ENCODE measurements around the gene VIT.

Gene VIT

DNA sequence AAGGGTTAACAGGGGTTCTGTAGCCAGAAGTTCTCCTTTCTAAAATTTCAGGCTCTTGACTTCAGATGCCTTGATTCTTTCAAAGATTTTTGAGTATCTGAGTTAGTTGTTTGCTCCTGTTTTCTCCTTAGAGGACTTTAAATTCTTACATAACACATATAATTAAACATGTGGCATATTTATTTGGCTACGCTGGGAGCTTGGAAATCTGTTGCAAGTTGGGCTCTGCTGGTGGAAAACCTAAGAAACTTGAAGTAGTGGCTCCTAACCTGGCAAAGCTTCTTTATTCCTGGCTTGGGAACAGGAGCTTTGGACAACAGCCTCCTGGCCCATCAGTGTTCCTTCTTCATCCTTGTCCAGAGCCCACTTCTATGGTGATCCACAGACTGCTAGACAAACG lies 72.6 kb downstream of the VIT start:
- no peak for DNase-seq (ENCODE audit: low read depth)

DNA sequence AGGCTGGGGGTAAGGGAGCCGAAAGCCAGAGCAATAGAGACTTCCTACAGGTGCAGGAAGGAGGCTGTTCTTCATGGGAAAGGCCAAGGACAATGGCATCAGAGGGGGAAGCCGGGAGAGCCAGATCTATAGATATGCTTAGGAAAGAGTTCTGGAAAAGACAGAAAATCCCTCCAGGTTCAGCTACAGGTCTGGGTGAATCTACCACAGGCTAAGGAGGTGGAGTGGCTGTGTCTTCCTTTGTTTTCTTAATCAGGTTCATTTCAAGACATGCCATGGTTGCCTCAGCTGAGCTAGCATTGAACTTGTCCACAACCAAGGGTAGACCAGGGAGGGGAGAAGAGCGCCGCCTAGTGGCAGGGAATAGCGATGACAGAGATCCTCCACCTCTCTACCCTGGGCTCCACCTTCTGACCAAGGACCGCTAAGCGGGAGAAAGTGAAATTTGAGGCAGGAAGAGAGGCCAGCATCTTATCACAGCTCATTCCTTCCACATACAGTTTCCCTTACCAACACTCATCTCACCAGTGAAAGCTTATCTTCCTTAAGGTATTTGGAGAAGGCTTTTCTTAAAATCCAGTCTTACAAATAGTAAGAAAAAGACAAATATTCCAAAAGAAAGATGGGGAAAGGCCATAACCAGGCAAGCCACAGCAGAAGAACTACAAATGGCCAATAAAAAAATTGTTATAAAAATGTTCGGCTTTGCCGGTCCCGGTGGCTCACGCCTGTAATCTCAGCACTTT lies 74.2 kb downstream of the VIT start:
- no peak for DNase-seq (ENCODE audit: low read depth)

DNA sequence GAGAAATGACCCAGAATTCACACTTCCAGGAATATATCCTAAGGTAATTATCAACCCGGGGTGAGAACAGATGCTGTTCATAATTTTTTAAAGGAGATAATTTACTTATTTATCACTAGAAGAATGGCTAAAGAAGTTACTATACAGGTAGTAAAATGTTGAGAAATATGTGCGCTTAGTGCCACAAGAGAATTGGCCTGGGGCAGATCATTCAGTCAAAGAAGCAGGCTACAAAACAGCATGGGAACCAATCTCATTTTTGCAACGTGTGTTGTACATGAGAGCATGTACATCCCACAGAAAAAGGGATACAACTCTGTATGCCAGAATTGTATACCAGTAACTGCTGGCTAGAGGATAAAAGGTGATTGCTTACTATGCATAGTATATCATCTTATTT lies 75.2 kb downstream of the VIT start:
- no peak for DNase-seq (ENCODE audit: low read depth)

DNA sequence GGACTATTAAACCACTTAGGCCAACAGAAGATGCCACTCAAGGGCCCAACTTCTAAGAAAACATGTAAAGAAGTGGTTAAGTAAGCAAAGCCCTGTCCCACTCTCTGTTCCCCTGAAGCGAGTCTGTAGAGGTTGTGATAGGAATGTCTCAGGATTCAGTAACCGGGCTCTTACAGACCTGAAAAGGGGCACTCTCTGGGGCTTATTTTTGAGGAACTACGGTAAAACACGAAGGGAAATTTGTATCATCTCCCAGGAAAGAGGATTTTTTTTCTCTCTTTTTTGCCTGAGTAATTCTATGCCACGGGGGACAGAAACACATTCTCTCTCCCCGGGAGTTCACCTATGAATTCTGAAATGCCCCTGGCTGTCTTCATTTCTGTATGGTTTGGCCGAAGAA lies 77.4 kb downstream of the VIT start:
- no peak for DNase-seq (ENCODE audit: low read depth)

DNA sequence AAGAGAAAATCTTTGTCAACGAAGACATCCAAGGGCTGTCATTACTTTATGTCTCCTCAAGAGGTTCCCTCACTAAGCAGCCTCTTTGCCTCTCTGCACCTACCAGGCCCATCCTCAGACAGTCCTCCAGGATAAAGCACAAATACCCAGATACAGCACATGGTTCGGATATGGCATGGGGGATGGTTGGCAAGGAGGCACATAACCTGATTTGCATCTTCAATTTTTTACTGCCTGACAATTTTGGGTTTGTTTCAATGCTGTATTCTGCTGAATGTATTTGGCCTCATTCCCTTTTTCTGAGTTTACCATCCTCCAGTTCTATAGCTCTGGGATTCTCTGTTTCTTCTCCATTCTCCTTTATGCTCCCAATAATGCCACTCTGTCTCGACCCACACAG lies 78.8 kb downstream of the VIT start:
- no peak for DNase-seq (ENCODE audit: low read depth)

DNA sequence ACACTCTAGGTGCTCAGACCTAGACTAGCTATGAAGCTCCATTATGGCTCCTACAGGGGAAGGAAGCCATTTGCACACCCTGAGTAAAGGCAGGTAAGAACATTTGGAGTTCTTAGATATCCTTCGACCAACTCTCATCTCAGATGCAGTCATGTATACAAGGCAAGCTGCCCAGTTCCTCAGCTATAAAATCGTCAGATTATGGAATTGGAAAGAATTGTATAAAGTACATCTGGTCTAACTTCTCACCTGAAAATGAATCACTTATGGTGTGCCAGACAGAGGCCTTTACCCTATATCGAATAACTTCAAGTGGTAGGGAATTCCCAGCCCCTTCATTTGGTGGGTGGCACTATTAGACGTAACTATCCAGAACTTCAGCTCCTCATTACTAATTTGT lies 79.3 kb downstream of the VIT start:
- DNase-seq (ENCODE audit: low read depth), result no peak

DNA sequence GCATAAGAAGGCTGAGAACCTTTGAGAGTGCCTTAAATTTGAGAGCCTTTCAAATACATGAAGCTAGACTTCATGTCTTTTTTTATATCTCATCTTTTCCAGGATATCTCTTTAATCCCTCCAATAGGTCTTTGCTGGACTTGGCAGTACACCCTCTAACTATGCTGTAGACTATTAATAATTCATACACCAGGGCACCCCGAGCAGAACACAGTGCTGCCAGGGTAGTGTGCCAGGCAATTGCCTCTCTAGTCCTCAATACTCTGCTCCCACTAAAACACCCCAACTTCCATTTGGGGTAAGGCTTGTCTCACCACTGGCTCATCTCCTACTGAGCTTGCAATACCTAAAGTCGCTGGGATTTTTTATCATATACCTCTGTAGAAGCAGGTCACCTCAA lies 80.8 kb downstream of the VIT start:
- DNase-seq (ENCODE audit: low read depth), result no peak

DNA sequence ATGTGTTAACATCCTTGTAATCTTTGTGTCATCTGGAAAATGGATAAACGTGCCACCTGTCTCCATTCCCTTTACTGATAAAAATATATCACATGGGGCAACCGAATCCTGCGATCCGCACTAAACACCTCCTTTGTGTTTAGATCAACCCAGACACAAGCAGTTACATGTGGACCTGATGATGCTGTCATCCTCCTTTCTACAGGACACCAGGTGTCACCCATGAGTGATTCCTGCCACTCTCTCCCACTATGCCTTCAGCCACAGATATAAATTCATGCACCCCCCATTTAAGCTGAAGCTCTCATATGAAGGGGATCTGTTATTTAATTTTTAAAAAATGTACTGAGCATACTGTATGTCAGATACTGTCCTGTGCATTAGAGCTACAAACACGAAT lies 81.3 kb downstream of the VIT start:
- no peak for DNase-seq (ENCODE audit: low read depth)

DNA sequence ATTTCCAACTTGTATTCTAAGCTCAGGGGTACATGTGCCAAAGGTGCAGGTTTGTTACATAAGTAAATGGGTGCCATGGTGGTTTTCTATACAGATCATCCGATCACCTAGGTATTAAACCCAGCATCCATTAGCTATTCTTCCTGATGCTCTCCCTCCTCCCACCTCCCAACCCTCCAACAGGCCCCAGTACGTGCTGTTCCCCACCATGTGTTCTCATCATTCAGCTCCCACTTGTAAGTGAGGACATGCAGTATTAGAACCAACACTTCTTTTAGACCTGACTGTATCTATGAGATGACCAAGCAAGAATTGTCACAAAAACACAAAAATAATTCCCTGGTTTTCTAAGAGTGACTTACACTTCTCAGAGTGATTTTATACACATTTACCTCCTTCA lies 83.0 kb downstream of the VIT start:
- DNase-seq (ENCODE audit: low read depth), result no peak

DNA sequence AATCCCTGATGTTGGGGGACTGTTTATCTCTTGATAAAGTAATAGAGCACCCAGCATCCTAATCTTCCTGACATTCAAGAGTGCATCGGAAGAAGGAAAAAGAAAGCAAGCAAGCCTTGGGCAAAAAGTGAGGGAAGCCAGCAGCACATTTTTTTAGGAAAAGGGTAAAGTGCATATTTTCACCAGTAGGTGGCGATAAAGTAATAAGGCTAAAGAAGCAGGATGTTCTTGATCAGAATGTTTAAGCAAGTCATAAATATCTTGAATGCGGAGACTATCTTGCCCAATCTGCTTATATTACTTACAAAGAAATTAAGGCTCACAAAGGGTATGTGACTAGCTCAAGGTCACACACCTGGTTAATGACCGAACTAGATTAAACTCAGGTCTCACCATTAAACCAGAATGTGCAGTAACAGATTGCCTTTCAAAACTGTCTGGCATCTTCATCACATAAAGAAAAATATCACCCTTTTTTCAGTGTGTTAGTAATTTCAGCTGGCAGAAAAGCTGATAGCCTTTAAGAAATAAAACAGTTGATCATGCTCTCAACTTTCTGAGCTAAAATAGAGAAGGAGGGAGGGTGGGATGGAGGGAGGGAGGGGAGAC lies 83.8 kb downstream of the VIT start:
- DNase-seq (ENCODE audit: low read depth), result no peak

DNA sequence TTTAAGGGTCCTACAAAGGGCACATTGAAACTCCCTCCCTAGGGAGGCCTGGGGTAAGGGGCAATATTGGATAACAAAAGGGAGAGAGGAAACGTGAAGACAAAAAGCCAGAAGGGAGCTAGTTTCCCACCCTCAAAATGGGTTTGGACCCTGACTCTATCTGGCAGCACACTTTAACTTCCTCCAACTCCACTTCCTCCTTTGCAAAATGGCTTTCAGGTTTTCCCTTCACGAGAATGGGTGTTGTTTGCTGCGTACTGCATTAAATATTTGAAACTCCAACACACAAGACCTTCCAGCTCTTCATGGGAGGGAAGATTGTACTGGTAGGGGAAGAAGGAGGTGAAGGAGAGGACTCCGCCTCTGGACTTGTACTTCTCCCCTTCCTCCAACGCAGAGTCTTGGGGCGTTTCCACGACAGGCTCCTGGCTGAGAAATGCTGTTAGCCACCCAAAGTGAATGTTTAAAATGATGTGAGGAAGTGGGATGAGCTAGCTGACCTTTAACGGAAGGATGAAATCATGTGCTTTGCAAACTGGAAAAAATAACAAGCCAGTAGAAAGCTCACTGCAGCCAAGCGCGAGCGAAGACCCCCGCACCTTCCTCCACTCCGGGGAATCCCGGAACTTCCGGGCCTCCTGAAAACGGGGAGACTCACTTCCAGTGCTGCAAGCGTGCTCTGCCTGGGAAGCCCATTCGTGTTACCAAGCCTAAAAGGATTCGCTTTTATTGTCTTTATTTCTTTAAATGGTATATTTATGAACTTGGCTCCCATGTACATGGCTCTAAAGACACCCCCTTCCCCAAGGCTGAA lies 85.6 kb downstream of the VIT start:
- DNase-seq (ENCODE audit: low read depth), result no peak

DNA sequence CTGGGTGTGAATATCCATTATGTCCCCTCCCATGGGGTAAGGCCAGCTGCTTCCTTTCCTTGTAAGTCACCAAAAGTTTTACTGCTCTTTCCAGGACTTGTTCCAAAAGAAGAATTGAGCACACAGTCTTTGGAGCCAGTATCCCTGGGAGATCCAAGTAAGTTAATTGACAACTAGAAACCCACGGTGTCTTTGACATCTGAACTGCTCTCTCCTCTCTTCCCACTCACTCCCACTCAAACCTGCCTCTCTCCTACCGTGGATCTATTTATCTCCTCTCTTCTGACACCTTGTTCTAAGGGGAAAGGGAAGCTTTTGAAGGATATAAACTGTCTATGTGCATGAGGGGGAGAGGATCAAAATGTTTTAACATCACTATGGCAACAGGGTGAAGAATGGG lies 86.7 kb downstream of the VIT start:
- DNase-seq (ENCODE audit: low read depth), result no peak

DNA sequence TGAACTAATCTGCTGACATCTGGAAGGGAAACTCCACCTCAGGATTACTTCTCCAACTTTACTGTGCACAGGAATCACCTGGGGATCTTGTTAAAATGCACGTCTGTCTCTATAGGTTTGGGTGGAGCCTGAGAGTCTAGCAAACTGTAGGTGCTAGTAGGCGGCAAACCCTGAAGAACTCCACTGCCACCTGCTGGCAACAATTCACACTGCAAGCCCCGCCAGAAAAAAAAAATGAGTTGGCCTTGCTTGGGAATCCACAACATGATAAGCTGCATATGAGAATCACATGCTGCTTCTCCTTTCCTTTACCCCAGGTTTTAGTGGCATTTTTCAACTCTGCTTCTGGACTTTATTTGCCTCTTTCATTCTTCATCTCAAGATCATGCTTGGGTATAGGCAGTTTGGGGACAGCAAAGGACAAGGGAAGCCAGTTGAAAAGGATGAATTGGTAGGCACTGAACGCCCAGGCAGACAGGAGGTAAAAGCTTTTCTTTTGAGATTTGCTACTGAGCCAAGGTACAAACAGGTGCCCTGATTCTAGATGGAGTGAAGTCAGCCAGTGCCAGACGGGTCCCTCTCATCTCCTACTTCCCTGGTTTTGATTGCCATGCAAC lies 88.8 kb downstream of the VIT start:
- DNase-seq (ENCODE audit: low read depth), result peak; percentile 37

DNA sequence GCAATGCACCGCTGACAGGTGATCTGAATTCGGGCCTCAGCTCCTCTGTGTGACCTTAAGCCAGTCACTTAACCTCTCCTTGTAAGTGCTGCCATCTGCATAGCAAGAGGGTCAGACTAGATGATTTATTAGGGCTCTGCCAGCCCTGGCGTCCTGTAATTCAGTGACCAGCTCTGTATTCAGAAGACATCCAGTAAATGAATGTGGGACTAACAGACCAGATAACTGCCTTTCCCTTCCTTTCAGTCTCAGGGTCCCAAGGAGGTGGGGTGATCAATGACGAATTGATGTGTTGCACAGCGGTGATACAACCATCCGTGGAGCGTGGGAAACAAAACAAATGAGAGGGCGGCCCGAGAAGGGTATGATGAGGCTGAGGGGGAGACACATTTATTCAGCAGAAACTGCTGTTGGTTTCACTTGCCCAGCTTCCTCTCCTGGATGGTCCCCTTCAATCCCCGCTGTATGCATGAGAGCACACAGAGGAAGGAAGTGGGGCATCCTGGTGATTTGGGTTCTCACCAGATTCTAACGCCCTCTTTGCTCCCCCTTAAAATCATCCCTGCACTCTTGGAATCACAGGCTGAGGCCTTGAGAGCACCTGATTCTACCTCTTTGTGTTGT lies 92.8 kb downstream of the VIT start:
- DNase-seq (ENCODE audit: low read depth), result no peak

DNA sequence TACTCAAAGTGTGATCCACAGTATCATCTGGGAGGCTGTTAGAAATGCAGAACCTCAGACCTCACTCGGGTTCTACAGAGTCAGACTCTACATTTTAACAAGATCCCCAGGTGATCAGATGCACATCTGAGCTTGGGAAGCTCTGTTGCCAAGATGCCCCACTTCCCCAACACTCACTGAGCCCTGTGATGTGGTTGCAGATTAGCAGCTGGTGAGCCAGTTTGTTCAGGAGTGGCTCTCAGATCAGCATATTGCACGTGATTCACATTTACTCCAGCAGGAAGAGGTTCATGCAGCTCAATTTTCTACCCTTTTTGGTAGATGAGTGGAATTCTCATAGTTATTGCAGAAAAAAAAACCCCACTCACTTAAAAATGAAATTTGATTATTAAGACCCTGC lies 96.4 kb downstream of the VIT start:
- DNase-seq (ENCODE audit: low read depth), result no peak

DNA sequence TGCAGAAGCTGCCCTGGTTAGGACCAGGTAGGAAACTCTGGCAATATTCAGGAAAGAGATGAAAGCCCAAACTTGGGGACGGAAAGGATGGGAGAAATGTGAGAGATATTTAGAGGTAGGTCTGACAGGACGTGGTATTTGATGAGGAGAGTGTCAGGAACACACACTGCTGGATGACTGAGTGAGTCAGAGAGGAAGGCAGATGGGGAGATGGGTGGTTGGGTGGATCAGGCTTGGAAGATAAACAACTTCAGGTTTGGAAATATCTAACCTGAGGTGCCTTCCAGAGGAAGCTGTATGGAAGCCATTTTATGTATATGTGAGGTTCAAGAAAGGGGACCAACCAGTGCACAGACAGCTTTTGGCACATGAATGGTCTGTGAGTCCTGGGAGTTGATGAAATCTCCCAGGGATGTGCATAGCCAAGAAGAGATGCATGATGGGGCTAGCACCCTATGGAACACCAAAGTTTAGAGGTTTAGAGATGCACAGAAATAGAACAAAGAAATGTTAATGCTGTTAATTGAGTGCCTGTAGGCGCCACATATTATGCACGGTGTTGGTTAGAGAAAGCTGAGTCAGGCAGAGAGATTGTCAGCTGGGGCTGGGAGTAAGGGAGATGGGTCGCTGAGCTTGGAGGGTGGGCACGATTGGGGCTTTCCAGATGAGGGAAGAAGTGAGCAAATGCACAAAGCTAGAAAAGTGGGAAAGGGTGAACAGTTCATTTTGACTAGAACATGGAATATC lies 101.0 kb downstream of the VIT start:
- no peak for DNase-seq (ENCODE audit: low read depth)

DNA sequence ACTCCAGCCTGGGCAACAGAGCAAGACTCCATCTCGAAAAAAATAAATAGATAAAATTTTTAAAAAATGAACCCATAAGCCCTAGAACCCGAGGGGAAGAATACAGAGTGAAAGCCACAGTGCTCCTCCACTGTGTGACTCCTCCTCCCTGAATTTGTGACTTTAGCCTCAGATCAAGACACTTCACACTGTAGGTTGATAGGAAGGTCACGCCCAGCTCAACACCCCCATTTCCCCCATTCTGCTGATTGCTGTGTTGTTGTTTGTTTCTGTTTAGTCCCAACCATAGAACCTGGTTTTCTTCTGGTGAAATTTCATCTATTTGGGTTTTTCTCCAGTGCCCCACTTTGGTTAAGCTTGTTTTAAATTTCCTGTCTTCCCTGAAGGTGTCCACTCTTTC lies 102.2 kb downstream of the VIT start:
- no peak for DNase-seq (ENCODE audit: low read depth)

DNA sequence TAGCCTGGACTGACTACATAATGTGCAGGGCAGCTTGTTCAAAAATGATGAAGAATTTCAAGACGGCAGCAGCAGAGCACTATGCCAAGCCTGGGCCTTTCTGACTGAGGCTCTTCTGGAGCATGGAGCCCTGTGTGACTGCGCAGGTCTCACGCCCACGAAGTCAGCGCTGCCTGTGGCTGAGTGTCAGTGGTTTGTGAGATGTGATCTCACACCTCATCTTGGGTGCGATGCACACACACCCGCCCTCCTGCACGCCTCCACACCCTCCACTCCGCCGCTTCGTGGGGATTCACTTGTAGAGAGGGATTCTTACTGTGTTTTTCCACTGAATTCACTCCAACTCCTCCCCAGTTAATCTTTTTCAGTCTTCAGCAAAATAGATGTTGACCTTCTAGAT lies 103.9 kb downstream of the VIT start:
- no peak for DNase-seq (ENCODE audit: low read depth)

DNA sequence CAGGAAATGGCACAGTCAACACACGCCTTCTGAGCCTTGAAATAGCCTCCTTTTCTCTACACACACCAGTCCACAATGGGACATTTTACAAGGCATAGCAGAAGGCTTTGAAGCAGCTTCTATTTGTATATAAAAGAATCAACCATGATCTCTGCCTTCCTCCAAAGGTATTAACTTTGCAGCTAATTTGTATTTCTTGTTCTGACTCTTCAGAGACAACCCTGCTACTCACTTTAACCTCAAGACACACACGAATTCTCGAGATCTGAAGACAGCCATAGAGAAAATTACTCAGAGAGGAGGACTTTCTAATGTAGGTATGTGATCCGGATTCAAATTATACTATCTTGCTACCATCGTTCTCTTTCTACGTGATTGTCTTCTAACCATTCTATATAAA lies 104.6 kb downstream of the VIT start:
- DNase-seq (ENCODE audit: low read depth), result no peak

DNA sequence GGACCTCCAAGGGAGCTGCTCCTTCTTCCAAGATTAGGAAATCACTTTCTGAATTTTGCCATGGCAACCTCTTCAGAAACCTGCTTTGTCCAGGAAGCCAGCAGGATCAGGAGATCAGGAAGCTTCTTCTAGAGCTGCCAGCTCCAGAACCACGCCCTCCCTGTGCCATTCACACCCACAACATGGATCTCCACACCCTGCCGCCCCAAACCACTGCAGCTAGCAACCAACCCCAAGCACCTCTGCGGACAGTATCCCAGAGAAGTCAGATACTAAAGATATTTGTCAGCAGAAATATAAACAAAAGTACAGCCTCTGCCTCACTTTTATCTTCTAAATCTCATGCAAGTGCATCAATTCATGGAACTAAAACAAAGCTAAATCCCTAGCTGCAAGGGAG lies 106.4 kb downstream of the VIT start:
- DNase-seq (ENCODE audit: low read depth), result no peak

DNA sequence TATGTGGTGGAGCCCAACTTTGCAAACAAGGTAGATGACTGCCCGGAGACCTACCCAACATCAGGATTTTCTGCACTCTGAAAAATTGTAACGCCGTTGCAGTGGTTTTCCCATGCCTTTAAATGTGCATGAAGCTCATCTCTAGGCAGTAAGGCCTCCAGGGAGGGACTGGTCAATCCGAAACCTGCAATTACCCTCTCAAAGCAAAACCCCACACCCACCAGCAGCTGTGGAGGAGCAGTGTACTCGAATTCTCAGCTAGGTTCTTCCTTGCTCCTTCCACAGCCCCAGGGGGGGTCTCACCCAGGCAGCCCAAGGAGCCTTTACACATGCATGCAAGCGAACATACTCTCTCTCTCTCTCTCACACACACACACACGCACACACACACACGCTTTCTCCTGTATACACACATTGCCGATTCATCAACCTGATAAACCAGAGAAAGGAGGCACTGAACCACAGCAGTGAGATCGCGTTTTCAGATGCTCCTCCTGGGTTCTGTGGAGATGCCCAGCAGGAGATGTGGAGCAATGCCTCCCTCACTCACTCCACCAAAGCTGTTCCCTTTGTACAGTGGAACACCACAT lies 109.2 kb downstream of the VIT start:
- DNase-seq (ENCODE audit: low read depth), result no peak

All from T follicular helper cell (primary cell).